ENCODE measurements around the gene AP3D1. TPM values are rescaled to one million over a fixed set of nuclear protein-coding genes. Genes with fewer than 3 reads are reported as not detected.

AP3D1 gene
- total RNA-seq, 1 experiment from 2014 or later, result 103 TPM

GRCh38 chr19:2135474-2136402, 15.6 kb downstream of the AP3D1 start:
- TF ChIP-seq CTCF (conservative IDR thresholded peaks at IDR 0.05; ENCODE audit: low read depth, low read length), result no peak
- TF ChIP-seq EZH2phosphoT487 (IDR thresholded peaks at IDR 0.05; ENCODE audit: borderline replicate concordance, low read length), result no peak
- no peak for TF ChIP-seq EZH2 (IDR thresholded peaks at IDR 0.05; ENCODE audit: low read length, unreplicated experiment)
- ATAC-seq (no peak; the same call in 1 of the 2 replicates), DNase-seq (no peak)
- H3F3A ChIP-seq (ENCODE audit: low read length, unreplicated experiment), result no peaks in the 10 kb centered on the region
- no peaks in the 10 kb centered on the region for H3K4me1 ChIP-seq (ENCODE audit: insufficient read depth, low read length)
- H3K9me2 ChIP-seq (replicated peaks; ENCODE audit: low read length), result no peaks in the 10 kb centered on the region
- intact Hi-C loops (cut with micrococcal nuclease), result no loop called here
- ChIA-PET CTCF (no interaction called here), POLR2A (ENCODE audit: unreplicated experiment) (no interaction called here)
- H3K27me3 ChIP-seq (ENCODE audit: low read length), result no peaks in the 10 kb centered on the region
- H3K9ac ChIP-seq (ENCODE audit: low read length), result no peak overlapping the region
- no peak overlapping the region for H3K4me2 ChIP-seq (ENCODE audit: low read length)
- H3K79me2 ChIP-seq (ENCODE audit: low read length), result peaks cover 19% of the 10 kb centered on the region
- BruUV-seq (replicated peaks), result no TSS peak
- no peaks in the 10 kb centered on the region for H3K9me3 ChIP-seq (ENCODE audit: low read length)
- no peaks in the 10 kb centered on the region for H4K20me1 ChIP-seq (ENCODE audit: low read length)
- no peak overlapping the region for H3K4me3 ChIP-seq (ENCODE audit: low read length)
- no peaks in the 10 kb centered on the region; the same call in 1 of the 2 replicates for H3K36me3 ChIP-seq (ENCODE audit: low read depth, low read length)
- H2AFZ ChIP-seq (ENCODE audit: low read length), result no peak overlapping the region
- no peak overlapping the region for H3K27ac ChIP-seq (ENCODE audit: low read length)

- Histone ChIP-seq H3K4me1 (ENCODE audit: insufficient read depth, low read length) (no peaks in the 10 kb centered on the region), H3K27ac (ENCODE audit: low read length) (no peak overlapping the region), H4K20me1 (ENCODE audit: low read length) (no peaks in the 10 kb centered on the region), H3K9ac (ENCODE audit: low read length) (no peak overlapping the region), H3K9me3 (ENCODE audit: low read length) (no peaks in the 10 kb centered on the region), H3K36me3 (ENCODE audit: low read depth, low read length) (peaks cover 4% of the 10 kb centered on the region; the same call in 1 of the 2 replicates), H3F3A (ENCODE audit: low read length, unreplicated experiment) (no peaks in the 10 kb centered on the region), H3K4me2 (ENCODE audit: low read length) (no peak overlapping the region), H3K27me3 (ENCODE audit: low read length) (no peaks in the 10 kb centered on the region), H2AFZ (ENCODE audit: low read length) (no peak overlapping the region), H3K79me2 (ENCODE audit: low read length) (no peaks in the 10 kb centered on the region), H3K9me2 (replicated peaks; ENCODE audit: low read length) (no peaks in the 10 kb centered on the region), H3K4me3 (ENCODE audit: low read length) (no peak overlapping the region)
- TF ChIP-seq EZH2phosphoT487 (IDR thresholded peaks at IDR 0.05; ENCODE audit: borderline replicate concordance, low read length), result no peak
- TF ChIP-seq EZH2 (IDR thresholded peaks at IDR 0.05; ENCODE audit: low read length, unreplicated experiment), result no peak
- no peak for TF ChIP-seq CTCF (conservative IDR thresholded peaks at IDR 0.05; ENCODE audit: low read depth, low read length)
- intact Hi-C loops (cut with micrococcal nuclease), result no loop called here
- ChIA-PET CTCF (no interaction called here), POLR2A (ENCODE audit: unreplicated experiment) (no interaction called here)
- DNase-seq, result no peak
- no peak for ATAC-seq
- no TSS peak for BruUV-seq (replicated peaks)
Measured at GRCh38 chr19:2132731-2133490, 18.5 kb downstream of the AP3D1 start.

Measured in PC-3 (cell line).